NT2/D1 (cell line): Measurements from ENCODE around the gene RETN.
"Not testable (repeated sequence)": the region's sequence is repeated elsewhere in the genome, so short reads cannot be mapped to it uniquely, and the experiment has no call there.

Source experiments
- DNase-seq: peaks from one replicate; pipeline ENCODE4 v3.0.0-alpha.2; 2011; ENCODE audit warnings: low read depth, low spot score
- H3K27me3 ChIP-seq: 2 replicates; pipeline ENCODE4 v1.6.0; 2011; ENCODE audit warnings: mild to moderate bottlenecking; ENCODE audit not compliant: insufficient read length, insufficient read depth
- H3K36me3 ChIP-seq: 2 replicates; pipeline ENCODE4 v1.6.1; 2011; ENCODE audit warnings: mild to moderate bottlenecking, low read length, mixed read lengths; ENCODE audit not compliant: insufficient read depth, insufficient read length
- H3K4me1 ChIP-seq: 2 replicates; pipeline ENCODE4 v1.5.1; 2011; ENCODE audit not compliant: insufficient read depth, insufficient read length
- H3K4me3 ChIP-seq: 2 replicates; pipeline ENCODE4 v1.5.1; 2011; ENCODE audit warnings: low read depth; ENCODE audit not compliant: insufficient read length
- H3K9ac ChIP-seq: 2 replicates; pipeline ENCODE4 v1.6.0; 2011; ENCODE audit warnings: low read depth; ENCODE audit not compliant: insufficient read length
- H3K9me3 ChIP-seq: 2 replicates; pipeline ENCODE4 v1.5.1; 2011; ENCODE audit warnings: mild to moderate bottlenecking, low read length; ENCODE audit not compliant: insufficient read depth
- SUZ12 ChIP-seq: IDR thresholded peaks from 2 replicates; pipeline ENCODE4 v1.6.1; 2011; ENCODE audit not compliant: insufficient read length, insufficient read depth; ENCODE audit errors: extremely low read depth
- YY1 ChIP-seq: IDR thresholded peaks from 2 replicates; pipeline ENCODE4 v1.6.1; 2011; ENCODE audit not compliant: insufficient read length, insufficient read depth
- ZNF274 ChIP-seq: IDR thresholded peaks from 2 replicates; pipeline ENCODE4 v1.6.1; 2011; ENCODE audit warnings: mild to moderate bottlenecking, low read depth, low read length

RETN gene

DNA sequence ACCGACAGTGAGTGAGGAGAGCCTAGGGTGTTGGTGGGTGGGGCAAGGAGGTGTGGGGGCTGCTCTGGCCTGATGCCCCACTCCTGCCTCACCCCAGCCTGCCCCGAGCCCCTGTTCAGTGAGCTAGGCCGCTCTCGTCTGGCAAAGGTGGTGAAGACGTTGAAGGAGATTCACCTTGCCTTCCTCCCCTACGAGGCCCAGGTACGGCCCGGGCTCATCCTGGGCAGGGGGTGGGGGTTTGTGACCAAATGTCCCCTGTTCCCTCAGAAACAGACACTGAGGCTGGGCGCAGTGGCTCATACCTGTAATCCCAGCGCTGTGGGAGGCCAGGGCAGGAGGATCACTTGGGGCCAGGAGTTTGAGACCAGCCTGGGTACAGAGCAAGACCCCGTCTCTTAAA is 28.0 kb upstream of the RETN start:
- Histone ChIP-seq H3K9ac (no peak overlapping the region), H3K27me3 (peaks cover 10% of the 10 kb centered on the region), H3K36me3 (peaks cover 29% of the 10 kb centered on the region), H3K4me1 (peaks cover 11% of the 10 kb centered on the region), H3K9me3 (no peaks in the 10 kb centered on the region), H3K4me3 (no peak overlapping the region)
- DNase-seq, result no peak
- TF ChIP-seq ZNF274, result no peak
- no peak for TF ChIP-seq YY1
- no peak for TF ChIP-seq SUZ12

DNA sequence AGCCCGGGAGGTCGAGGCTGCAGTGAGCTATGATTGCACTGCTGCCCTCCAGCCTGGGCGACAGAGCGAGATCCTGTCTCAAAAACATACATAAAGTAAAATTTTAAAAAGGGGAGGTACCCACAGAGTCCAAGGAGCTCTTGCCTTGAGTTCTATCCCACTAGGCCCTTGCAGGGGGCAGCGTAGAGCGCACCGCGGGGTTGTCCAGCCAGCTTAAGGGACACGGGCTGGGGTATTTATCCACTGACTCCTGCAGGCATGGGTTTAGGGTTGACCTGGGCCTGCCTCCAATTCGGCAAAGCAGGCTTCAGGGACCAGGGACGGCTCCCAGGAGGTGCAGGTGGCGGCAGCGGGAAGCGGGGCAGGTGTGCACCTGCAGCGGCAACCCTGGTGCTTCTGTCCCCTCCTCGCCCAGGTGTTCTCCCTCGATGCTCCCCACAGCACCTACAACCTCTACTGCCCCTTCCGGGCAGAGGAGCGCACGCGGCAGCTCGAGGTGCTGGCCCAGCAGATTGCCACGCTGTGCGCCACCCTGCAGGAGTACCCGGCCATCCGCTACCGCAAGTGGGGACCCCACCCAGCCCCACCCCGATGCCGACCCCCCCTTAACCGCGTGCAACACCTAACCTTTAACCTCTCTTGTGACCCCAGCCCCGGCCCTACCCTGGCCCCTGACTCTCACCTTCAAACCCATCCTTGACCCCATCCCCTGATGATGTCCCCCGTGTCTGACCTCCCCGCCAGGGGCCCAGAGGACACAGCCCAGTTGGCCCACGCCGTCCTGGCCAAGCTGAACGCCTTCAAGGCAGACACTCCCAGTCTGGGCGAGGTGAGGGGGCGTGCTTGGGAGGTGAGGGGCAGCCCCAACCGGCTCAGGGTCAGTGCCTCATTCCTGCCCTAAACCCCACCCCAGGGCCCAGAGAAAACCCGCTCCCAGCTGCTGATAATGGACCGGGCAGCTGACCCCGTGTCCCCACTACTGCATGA is 27.3 kb upstream of the RETN start:
- no peaks in the 10 kb centered on the region for H3K9me3 ChIP-seq
- peaks cover 33% of the 10 kb centered on the region for H3K36me3 ChIP-seq
- H3K9ac ChIP-seq, result no peak overlapping the region
- H3K27me3 ChIP-seq, result peaks cover 2% of the 10 kb centered on the region
- no peak for TF ChIP-seq YY1
- TF ChIP-seq SUZ12, result no peak
- TF ChIP-seq ZNF274, result no peak
- H3K4me1 ChIP-seq, result peaks cover 6% of the 10 kb centered on the region
- DNase-seq, result no peak
- H3K4me3 ChIP-seq, result no peak overlapping the region

DNA sequence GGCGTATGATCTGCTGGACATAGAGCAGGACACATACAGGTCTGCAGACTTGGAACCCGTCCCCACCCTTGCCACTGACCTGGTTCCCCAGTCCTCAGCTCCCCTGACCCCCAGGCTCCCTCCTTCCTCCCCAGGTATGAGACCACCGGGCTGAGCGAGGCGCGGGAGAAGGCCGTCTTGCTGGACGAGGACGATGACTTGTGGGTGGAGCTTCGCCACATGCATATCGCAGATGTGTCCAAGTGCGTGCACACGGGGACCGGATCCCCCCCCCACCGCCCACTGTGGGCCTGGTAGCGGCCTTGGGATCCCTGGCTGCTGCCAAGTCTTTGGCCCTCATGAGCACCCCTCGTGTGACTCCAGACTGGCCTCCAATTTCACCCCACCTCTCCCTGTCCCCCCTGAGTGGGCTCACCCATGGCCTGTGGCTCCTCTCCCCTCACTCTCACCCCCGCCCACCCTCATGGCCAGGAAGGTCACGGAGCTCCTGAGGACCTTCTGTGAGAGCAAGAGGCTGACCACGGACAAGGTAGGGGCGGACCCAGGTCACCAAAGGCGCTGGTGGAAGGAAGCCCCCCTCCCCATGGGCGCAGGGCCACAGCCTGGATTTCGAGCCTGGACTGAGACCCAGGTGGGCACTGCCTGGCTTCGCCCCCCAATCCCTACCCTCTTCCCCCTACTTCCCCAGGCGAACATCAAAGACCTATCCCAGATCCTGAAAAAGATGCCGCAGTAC is 26.4 kb upstream of the RETN start:
- Histone ChIP-seq H3K9ac (no peak overlapping the region), H3K36me3 (peaks cover 36% of the 10 kb centered on the region), H3K27me3 (no peaks in the 10 kb centered on the region), H3K4me1 (peaks cover 4% of the 10 kb centered on the region), H3K4me3 (no peak overlapping the region), H3K9me3 (no peaks in the 10 kb centered on the region)
- TF ChIP-seq SUZ12 (no peak), YY1 (no peak), ZNF274 (no peak)
- no peak for DNase-seq

DNA sequence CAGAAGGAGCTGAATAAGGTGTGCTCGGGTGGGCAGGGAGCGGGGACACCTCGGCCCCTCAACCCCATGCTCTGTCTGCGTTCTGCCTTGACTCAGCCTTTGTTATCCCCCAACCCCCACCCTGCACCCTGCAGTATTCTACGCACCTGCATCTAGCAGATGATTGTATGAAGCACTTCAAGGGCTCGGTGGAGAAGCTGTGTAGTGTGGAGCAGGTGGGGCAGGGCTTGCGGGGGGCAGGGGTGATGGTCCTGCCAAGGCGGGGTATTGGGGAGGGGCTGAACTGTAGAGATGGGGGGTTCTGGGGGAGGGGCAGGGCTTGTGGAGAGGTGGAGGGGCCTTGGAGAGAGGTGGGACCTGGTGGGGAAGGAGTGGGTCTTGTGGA is 25.8 kb upstream of the RETN start:
- no peak for TF ChIP-seq ZNF274
- no peak for TF ChIP-seq YY1
- no peak for TF ChIP-seq SUZ12
- Histone ChIP-seq H3K4me1 (peaks cover 4% of the 10 kb centered on the region), H3K36me3 (peaks cover 38% of the 10 kb centered on the region), H3K9me3 (no peaks in the 10 kb centered on the region), H3K4me3 (no peak overlapping the region), H3K27me3 (no peaks in the 10 kb centered on the region), H3K9ac (no peak overlapping the region)
- DNase-seq, result no peak

DNA sequence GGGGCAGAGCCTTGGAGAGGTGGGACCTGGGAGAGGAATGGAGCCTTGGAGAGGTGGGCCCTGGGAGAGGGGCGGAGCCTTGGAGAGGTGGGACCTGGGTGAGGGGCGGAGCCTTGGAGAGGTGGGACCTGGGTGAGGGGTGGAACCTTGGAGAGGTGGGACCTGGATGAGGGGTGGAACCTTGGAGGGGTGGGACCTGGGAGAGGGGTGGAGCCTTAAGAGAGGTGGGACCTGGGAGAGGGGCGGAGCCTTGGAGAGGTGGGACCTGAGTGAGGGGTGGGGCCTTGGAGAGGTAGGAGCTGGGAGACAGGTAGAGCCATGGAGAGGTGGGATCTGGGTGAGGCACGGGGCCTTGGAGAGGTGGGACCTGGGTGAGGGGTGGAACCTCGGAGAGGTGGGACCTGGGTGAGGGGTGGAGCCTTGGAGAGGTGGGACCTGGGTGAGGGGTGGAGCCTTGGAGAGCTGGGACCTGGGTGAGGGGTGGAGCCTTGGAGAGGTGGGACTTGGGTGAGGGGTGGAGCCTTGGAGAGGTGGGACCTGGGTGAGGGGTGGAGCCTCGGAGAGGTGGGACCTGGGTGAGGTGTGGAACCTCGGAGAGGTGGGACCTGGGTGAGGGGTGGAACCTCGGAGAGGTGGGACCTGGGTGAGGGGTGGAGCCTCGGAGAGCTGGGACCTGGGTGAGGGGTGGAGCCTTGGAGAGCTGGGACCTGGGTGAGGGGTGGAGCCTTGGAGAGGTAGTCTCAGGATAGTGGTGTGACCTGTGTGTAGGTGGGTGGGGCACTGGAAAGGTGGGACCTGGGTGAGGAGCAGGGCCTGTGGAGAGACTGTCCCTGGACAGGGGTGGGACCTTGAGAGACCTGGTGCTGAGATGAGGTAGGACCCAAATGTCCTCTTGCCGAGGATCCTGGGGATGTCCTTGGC is 25.0 kb upstream of the RETN start:
- H3K9me3 ChIP-seq, H3K4me1 ChIP-seq, H3K27me3 ChIP-seq, DNase-seq, H3K4me3 ChIP-seq, H3K9ac ChIP-seq: not testable (repeated sequence)
- H3K36me3 ChIP-seq, result peaks cover 42% of the 10 kb centered on the region

DNA sequence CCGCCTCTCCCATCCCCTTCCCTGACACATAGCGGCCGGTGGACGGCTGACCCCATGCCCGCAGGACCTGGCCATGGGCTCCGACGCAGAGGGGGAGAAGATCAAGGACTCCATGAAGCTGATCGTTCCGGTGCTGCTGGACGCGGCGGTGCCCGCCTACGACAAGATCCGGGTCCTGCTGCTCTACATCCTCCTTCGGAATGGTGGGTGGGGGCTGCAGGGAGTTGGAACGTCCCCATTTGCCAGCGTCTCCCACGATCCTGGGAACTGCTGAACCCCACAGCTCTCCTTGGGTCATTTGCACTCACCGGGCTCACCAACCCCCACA is 24.3 kb upstream of the RETN start:
- peaks cover 42% of the 10 kb centered on the region for H3K36me3 ChIP-seq
- no peak for TF ChIP-seq YY1
- TF ChIP-seq ZNF274, result no peak
- TF ChIP-seq SUZ12, result no peak
- H3K4me3 ChIP-seq, result no peak overlapping the region
- no peak for DNase-seq
- H3K9me3 ChIP-seq, result no peaks in the 10 kb centered on the region
- H3K4me1 ChIP-seq, result peaks cover 4% of the 10 kb centered on the region
- H3K27me3 ChIP-seq, result no peaks in the 10 kb centered on the region
- H3K9ac ChIP-seq, result no peak overlapping the region

DNA sequence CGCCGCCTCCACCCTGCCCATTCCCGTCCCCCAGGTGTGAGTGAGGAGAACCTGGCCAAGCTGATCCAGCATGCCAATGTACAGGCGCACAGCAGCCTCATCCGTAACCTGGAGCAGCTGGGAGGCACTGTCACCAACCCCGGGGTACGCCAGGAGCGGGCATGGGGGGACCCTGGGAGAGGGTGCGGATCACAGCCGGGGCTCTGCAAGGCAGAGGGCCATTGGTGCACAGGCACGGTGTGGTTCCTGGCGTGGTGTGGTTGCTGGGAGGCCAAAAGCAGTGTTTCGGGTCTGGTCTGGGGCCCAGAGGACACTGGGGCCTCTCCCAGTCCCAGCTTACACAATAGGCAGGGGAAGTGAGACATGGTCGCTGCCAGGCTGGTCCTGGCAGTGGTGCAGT is 23.7 kb upstream of the RETN start:
- H3K9ac ChIP-seq, result peak overlapping the region; percentile 50
- H3K9me3 ChIP-seq, result no peaks in the 10 kb centered on the region
- no peak for DNase-seq
- H3K4me3 ChIP-seq, result no peak overlapping the region
- H3K36me3 ChIP-seq, result peaks cover 35% of the 10 kb centered on the region
- H3K27me3 ChIP-seq, result peaks cover 2% of the 10 kb centered on the region
- TF ChIP-seq ZNF274 (no peak), SUZ12 (no peak), YY1 (no peak)
- peaks cover 4% of the 10 kb centered on the region for H3K4me1 ChIP-seq
